ENCODE measurements around the gene RHOT2. TPM values are rescaled to one million over a fixed set of nuclear protein-coding genes. Genes with fewer than 3 reads are reported as not detected.

RHOT2 gene
- total RNA-seq, 1 experiment from 2014 or later, result 98.5 TPM

- no peak overlapping the region for H3K9ac ChIP-seq (ENCODE audit: low read length)
- BruUV-seq (replicated peaks), result no TSS peak
- TF ChIP-seq SP1 (IDR thresholded peaks at IDR 0.05; ENCODE audit: low read depth) (no peak), JUND (IDR thresholded peaks at IDR 0.05) (no peak), ATF3 (IDR thresholded peaks at IDR 0.05) (no peak), RAD21 (IDR thresholded peaks at IDR 0.05; ENCODE audit: low read depth) (no peak), ZFX (IDR thresholded peaks at IDR 0.05) (no peak), EZH2phosphoT487 (IDR thresholded peaks at IDR 0.05; ENCODE audit: borderline replicate concordance) (no peak)
- TF ChIP-seq, protein P1, sequence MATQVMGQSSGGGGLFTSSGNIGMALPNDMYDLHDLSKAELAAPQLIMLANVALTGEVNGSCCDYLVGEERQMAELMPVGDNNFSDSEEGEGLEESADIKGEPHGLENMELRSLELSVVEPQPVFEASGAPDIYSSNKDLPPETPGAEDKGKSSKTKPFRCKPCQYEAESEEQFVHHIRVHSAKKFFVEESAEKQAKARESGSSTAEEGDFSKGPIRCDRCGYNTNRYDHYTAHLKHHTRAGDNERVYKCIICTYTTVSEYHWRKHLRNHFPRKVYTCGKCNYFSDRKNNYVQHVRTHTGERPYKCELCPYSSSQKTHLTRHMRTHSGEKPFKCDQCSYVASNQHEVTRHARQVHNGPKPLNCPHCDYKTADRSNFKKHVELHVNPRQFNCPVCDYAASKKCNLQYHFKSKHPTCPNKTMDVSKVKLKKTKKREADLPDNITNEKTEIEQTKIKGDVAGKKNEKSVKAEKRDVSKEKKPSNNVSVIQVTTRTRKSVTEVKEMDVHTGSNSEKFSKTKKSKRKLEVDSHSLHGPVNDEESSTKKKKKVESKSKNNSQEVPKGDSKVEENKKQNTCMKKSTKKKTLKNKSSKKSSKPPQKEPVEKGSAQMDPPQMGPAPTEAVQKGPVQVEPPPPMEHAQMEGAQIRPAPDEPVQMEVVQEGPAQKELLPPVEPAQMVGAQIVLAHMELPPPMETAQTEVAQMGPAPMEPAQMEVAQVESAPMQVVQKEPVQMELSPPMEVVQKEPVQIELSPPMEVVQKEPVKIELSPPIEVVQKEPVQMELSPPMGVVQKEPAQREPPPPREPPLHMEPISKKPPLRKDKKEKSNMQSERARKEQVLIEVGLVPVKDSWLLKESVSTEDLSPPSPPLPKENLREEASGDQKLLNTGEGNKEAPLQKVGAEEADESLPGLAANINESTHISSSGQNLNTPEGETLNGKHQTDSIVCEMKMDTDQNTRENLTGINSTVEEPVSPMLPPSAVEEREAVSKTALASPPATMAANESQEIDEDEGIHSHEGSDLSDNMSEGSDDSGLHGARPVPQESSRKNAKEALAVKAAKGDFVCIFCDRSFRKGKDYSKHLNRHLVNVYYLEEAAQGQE (IDR thresholded peaks at IDR 0.05; ENCODE audit: low read depth), result no peak
- ATAC-seq (no peak), DNase-seq (ENCODE audit: low read depth, low spot score) (no peak)
- ChIA-PET RAD21 (ENCODE audit: low non-redundant PET in 1 of 2, low total read pairs in 2 of 2, uncharacterized antibody in 2 of 2, unreplicated experiment in 2 of 2) (no interaction called here), CTCF (no interaction called here), POLR2A (no interaction called here)
- H3K27ac ChIP-seq (ENCODE audit: low read depth, low read length), result no peak overlapping the region
- H3K27me3 ChIP-seq (ENCODE audit: insufficient read depth, low read length), result no peaks in the 10 kb centered on the region
- no peaks in the 10 kb centered on the region for H3K9me2 ChIP-seq (ENCODE audit: insufficient read depth)
- H2AFZ ChIP-seq (ENCODE audit: low read depth, low read length, poor library complexity, severe bottlenecking), result no peak overlapping the region
- H3K4me1 ChIP-seq (ENCODE audit: control insufficient read depth in 1 of 2, insufficient read depth in 2 of 2, low read length in 2 of 2), result peaks cover 5 to 11% of the 10 kb centered on the region in 2 experiments; a peak in 2 of 4 replicates
- H3K79me2 ChIP-seq (ENCODE audit: insufficient read depth, low read length), result peaks cover 17% of the 10 kb centered on the region
- H3K9me3 ChIP-seq (ENCODE audit: control insufficient read depth in 1 of 2, insufficient read depth in 1 of 2, low read depth in 1 of 2, low read length in 2 of 2), result no peaks in the 10 kb centered on the region
- no peak overlapping the region for H3K4me2 ChIP-seq (ENCODE audit: low read length)
- H3K36me3 ChIP-seq (ENCODE audit: control insufficient read depth in 1 of 2, insufficient read depth in 2 of 2, low read length in 2 of 2), result no peaks in the 10 kb centered on the region
- intact Hi-C loops (cut with micrococcal nuclease), result no loop called here
- no peaks in the 10 kb centered on the region for H4K20me1 ChIP-seq (ENCODE audit: insufficient read depth)
- H3K4me3 ChIP-seq (replicated peaks in 1 of 2; ENCODE audit: low read depth in 1 of 2, low read length in 2 of 2), result no peak overlapping the region
Observed at GRCh38 chr16:654034-654433, 13.9 kb upstream of the RHOT2 start.

- no peaks in the 10 kb centered on the region for H3K27me3 ChIP-seq (ENCODE audit: insufficient read depth, low read length)
- H3K4me2 ChIP-seq (ENCODE audit: low read length), result no peak overlapping the region
- CTCF ChIA-PET, result no interaction called here
- no peaks in the 10 kb centered on the region for H3K9me3 ChIP-seq (ENCODE audit: control insufficient read depth in 1 of 2, insufficient read depth in 1 of 2, low read depth in 1 of 2, low read length in 2 of 2)
- H3K9ac ChIP-seq (ENCODE audit: low read length), result no peak overlapping the region
- no peak overlapping the region for H3K27ac ChIP-seq (ENCODE audit: low read depth, low read length)
- DNase-seq (ENCODE audit: low read depth, low spot score) (no peak), ATAC-seq (no peak)
- H3K79me2 ChIP-seq (ENCODE audit: insufficient read depth, low read length), result no peaks in the 10 kb centered on the region
- no peaks in the 10 kb centered on the region for H3K36me3 ChIP-seq (ENCODE audit: control insufficient read depth in 1 of 2, insufficient read depth in 2 of 2, low read length in 2 of 2)
- H3K4me1 ChIP-seq (ENCODE audit: control insufficient read depth in 1 of 2, insufficient read depth in 2 of 2, low read length in 2 of 2), result peaks cover 3 to 9% of the 10 kb centered on the region in 2 experiments; a peak in 2 of 4 replicates
- H4K20me1 ChIP-seq (ENCODE audit: insufficient read depth), result no peaks in the 10 kb centered on the region
- RAD21 ChIA-PET (ENCODE audit: low non-redundant PET in 1 of 2, low total read pairs in 2 of 2, uncharacterized antibody in 2 of 2, unreplicated experiment in 2 of 2), result no interaction called here
- no peaks in the 10 kb centered on the region for H3K9me2 ChIP-seq (ENCODE audit: insufficient read depth)
- TF ChIP-seq, protein P2, sequence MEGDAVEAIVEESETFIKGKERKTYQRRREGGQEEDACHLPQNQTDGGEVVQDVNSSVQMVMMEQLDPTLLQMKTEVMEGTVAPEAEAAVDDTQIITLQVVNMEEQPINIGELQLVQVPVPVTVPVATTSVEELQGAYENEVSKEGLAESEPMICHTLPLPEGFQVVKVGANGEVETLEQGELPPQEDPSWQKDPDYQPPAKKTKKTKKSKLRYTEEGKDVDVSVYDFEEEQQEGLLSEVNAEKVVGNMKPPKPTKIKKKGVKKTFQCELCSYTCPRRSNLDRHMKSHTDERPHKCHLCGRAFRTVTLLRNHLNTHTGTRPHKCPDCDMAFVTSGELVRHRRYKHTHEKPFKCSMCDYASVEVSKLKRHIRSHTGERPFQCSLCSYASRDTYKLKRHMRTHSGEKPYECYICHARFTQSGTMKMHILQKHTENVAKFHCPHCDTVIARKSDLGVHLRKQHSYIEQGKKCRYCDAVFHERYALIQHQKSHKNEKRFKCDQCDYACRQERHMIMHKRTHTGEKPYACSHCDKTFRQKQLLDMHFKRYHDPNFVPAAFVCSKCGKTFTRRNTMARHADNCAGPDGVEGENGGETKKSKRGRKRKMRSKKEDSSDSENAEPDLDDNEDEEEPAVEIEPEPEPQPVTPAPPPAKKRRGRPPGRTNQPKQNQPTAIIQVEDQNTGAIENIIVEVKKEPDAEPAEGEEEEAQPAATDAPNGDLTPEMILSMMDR (IDR thresholded peaks at IDR 0.05 in 2 of 3, conservative IDR thresholded peaks at IDR 0.05 in 1 of 3; ENCODE audit: borderline replicate concordance in 1 of 3, insufficient read depth in 1 of 3, low read depth in 2 of 3, low read length in 2 of 3), result no peak
- TF ChIP-seq ELF1 (IDR thresholded peaks at IDR 0.05; ENCODE audit: borderline replicate concordance, low read depth), result no peak
- TF ChIP-seq RAD21 (IDR thresholded peaks at IDR 0.05; ENCODE audit: low read depth), result no peak
- TF ChIP-seq SP1 (IDR thresholded peaks at IDR 0.05; ENCODE audit: low read depth), result no peak
- H3K4me3 ChIP-seq (replicated peaks in 1 of 2; ENCODE audit: low read depth in 1 of 2, low read length in 2 of 2), result no peak overlapping the region
- BruUV-seq (replicated peaks), result no TSS peak
- POLR2A ChIA-PET, result no interaction called here
- H2AFZ ChIP-seq (ENCODE audit: low read depth, low read length, poor library complexity, severe bottlenecking), result no peak overlapping the region
- intact Hi-C loops (cut with micrococcal nuclease), result no loop called here
Observed at GRCh38 chr16:657487-657886, 10.4 kb upstream of the RHOT2 start.

Data from HCT116 (cell line).